Measurements from ENCODE around the gene C16orf96.

DNA sequence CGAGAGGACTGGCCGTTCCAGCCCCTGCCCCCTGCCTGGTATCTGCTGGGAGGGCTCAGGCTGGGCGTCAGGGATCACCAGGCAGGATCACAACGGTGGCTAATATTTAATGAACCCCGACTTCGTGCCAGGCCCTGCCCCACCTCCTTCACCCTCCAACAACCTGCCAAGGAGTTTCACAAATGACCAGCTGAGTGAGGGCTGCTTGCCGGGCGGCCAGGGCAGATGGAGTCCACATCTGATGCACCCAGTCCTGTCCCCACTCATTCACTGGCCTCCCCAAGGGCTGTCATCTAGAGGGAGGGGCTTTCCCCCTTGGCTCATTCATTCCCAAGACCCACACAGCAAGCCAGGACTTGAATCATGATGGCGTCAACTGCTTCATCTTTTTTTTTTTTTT is 41.0 kb downstream of the C16orf96 start:
- TF ChIP-seq CTCF (tag by site-specific recombination; IDR thresholded peaks at IDR 0.05), result no peak
- no peak for TF ChIP-seq ZNF777 (tag by site-specific recombination; IDR thresholded peaks at IDR 0.05; ENCODE audit: borderline replicate concordance)
- TF ChIP-seq ZNF302 (tag by site-specific recombination; IDR thresholded peaks at IDR 0.05; ENCODE audit: low read depth), result no peak
- TF ChIP-seq ZNF133 (tag by site-specific recombination; IDR thresholded peaks at IDR 0.05), result no peak
- TF ChIP-seq, protein P1, sequence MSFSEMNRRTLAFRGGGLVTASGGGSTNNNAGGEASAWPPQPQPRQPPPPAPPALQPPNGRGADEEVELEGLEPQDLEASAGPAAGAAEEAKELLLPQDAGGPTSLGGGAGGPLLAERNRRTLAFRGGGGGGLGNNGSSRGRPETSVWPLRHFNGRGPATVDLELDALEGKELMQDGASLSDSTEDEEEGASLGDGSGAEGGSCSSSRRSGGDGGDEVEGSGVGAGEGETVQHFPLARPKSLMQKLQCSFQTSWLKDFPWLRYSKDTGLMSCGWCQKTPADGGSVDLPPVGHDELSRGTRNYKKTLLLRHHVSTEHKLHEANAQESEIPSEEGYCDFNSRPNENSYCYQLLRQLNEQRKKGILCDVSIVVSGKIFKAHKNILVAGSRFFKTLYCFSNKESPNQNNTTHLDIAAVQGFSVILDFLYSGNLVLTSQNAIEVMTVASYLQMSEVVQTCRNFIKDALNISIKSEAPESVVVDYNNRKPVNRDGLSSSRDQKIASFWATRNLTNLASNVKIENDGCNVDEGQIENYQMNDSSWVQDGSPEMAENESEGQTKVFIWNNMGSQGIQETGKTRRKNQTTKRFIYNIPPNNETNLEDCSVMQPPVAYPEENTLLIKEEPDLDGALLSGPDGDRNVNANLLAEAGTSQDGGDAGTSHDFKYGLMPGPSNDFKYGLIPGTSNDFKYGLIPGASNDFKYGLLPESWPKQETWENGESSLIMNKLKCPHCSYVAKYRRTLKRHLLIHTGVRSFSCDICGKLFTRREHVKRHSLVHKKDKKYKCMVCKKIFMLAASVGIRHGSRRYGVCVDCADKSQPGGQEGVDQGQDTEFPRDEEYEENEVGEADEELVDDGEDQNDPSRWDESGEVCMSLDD (tag by site-specific recombination; IDR thresholded peaks at IDR 0.05), result no peak
- no peak for TF ChIP-seq ZNF639 (tag by site-specific recombination; IDR thresholded peaks at IDR 0.05)
- no peak for TF ChIP-seq ZBTB7A (tag by site-specific recombination; IDR thresholded peaks at IDR 0.05; ENCODE audit: low read depth)
- TF ChIP-seq ZNF416 (tag by site-specific recombination; IDR thresholded peaks at IDR 0.05), result no peak
- TF ChIP-seq ZNF785 (tag by site-specific recombination; IDR thresholded peaks at IDR 0.05), result no peak
- TF ChIP-seq HOXC10 (CRISPR knock-in tag; IDR thresholded peaks at IDR 0.05), result no peak
- TF ChIP-seq ZNF335 (tag by site-specific recombination; conservative IDR thresholded peaks at IDR 0.05), result no peak
- TF ChIP-seq, protein P2, sequence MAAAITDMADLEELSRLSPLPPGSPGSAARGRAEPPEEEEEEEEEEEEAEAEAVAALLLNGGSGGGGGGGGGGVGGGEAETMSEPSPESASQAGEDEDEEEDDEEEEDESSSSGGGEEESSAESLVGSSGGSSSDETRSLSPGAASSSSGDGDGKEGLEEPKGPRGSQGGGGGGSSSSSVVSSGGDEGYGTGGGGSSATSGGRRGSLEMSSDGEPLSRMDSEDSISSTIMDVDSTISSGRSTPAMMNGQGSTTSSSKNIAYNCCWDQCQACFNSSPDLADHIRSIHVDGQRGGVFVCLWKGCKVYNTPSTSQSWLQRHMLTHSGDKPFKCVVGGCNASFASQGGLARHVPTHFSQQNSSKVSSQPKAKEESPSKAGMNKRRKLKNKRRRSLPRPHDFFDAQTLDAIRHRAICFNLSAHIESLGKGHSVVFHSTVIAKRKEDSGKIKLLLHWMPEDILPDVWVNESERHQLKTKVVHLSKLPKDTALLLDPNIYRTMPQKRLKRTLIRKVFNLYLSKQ (tag by site-specific recombination; IDR thresholded peaks at IDR 0.05; ENCODE audit: borderline replicate concordance), result no peak
- no peak for TF ChIP-seq SP7 (tag by site-specific recombination; IDR thresholded peaks at IDR 0.05)
- TF ChIP-seq, protein P3, sequence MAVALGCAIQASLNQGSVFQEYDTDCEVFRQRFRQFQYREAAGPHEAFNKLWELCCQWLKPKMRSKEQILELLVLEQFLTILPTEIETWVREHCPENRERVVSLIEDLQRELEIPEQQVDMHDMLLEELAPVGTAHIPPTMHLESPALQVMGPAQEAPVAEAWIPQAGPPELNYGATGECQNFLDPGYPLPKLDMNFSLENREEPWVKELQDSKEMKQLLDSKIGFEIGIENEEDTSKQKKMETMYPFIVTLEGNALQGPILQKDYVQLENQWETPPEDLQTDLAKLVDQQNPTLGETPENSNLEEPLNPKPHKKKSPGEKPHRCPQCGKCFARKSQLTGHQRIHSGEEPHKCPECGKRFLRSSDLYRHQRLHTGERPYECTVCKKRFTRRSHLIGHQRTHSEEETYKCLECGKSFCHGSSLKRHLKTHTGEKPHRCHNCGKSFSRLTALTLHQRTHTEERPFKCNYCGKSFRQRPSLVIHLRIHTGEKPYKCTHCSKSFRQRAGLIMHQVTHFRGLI (tag by site-specific recombination; IDR thresholded peaks at IDR 0.05), result no peak

Data from HEK293 (cell line).